KG1 (cell line): ENCODE measurements around the gene KRTAP12-2.
"Not testable (repeated sequence)": the region's sequence is repeated elsewhere in the genome, so short reads cannot be mapped to it uniquely, and the experiment has no call there.

Source experiments
- DNase-seq: peaks from one replicate; lab custom pipeline; 2025; lab: John Stamatoyannopoulos, UW

Gene KRTAP12-2

GRCh38 chr21:44702111-44702972, 35.6 kb upstream of the KRTAP12-2 start:
- no peak for DNase-seq

GRCh38 chr21:44701541-44701940, 34.8 kb upstream of the KRTAP12-2 start:
- no peak for DNase-seq

- no peak for DNase-seq
Observed at GRCh38 chr21:44701023-44701400, 34.3 kb upstream of the KRTAP12-2 start.

GRCh38 chr21:44700101-44701022, 33.6 kb upstream of the KRTAP12-2 start:
- no peak for DNase-seq

GRCh38 chr21:44699502-44700001, 32.8 kb upstream of the KRTAP12-2 start:
- DNase-seq: no peak

GRCh38 chr21:44697811-44698734, 31.3 kb upstream of the KRTAP12-2 start:
- DNase-seq: no peak

GRCh38 chr21:44697172-44697810, 30.6 kb upstream of the KRTAP12-2 start, which contains the start of gene KRTAP10-12:
Gene KRTAP10-12 (plus strand): TSS chr21:44697172. CDS start chr21:44697202, 30 bp downstream.
- DNase-seq: not testable (repeated sequence)

- DNase-seq: no peak
Observed at GRCh38 chr21:44696572-44696971, 29.8 kb upstream of the KRTAP12-2 start.

- no peak for DNase-seq
Observed at GRCh38 chr21:44695641-44696040, 28.9 kb upstream of the KRTAP12-2 start.

GRCh38 chr21:44695184-44695583, 28.5 kb upstream of the KRTAP12-2 start:
- DNase-seq: no peak

GRCh38 chr21:44694776-44695175, 28.0 kb upstream of the KRTAP12-2 start:
- DNase-seq: no peak

GRCh38 chr21:44692798-44693512, 26.2 kb upstream of the KRTAP12-2 start:
- DNase-seq: no peak

- no peak for DNase-seq
Observed at GRCh38 chr21:44691686-44692085, 25.0 kb upstream of the KRTAP12-2 start.

- not testable (repeated sequence) for DNase-seq
Observed at GRCh38 chr21:44689740-44690139, 23.0 kb upstream of the KRTAP12-2 start.

- no peak for DNase-seq
Observed at GRCh38 chr21:44687671-44688070, 20.9 kb upstream of the KRTAP12-2 start.

- no peak for DNase-seq
Observed at GRCh38 chr21:44686843-44687561, 20.3 kb upstream of the KRTAP12-2 start.

- DNase-seq: no peak
Observed at GRCh38 chr21:44686000-44686781, 19.5 kb upstream of the KRTAP12-2 start.

- not testable (repeated sequence) for DNase-seq
Observed at GRCh38 chr21:44685050-44685449, 18.3 kb upstream of the KRTAP12-2 start.

- no peak for DNase-seq
Observed at GRCh38 chr21:44684483-44684882, 17.8 kb upstream of the KRTAP12-2 start.
